Activated gamma-delta T cell treated with anti-CD3 and anti-CD28 coated beads, Interleukin-2, amount 50 U/mL, for 16 hours (primary cell): Measurements from ENCODE around the gene RNF207.

ENCODE experiments used
- DNase-seq: peaks from one replicate; pipeline ENCODE4 v3.0.0-alpha.2; 2020; ENCODE audit warnings: low read depth

The RNF207 gene

DNA sequence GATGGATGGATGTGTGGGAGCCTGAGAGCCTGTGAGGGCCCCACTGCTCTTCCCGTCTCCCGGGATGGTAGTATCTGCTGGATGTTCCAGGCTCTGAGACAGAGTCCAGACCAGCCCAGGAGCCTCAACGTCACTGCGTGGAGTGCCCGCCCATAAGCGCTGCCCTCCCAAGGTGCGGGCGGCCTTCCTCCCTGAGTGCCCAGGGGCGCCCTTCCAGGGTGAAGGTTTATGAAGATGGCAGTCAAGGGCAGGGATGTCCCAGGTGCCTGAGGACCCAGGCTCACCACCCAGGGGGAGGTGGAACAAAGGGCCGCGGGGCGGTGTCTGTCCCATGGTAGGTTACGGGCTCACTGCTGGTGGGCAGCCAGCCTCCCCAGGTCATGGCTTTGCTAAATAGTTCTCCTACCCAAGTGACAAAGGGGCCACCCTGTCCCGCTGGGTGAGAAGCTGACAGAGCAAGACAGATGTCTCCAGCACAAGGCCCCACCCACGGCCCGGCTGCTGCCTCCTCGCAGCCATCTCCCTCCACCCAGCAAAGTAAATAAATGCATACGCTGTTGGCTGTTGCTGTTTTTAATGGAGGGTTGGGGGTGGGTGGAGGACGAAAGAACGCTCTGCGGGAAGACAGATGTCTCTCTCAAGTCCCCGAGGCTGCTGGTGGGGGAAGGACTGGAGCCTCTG lies 63.9 kb downstream of the RNF207 start:
- DNase-seq = no peak

DNA sequence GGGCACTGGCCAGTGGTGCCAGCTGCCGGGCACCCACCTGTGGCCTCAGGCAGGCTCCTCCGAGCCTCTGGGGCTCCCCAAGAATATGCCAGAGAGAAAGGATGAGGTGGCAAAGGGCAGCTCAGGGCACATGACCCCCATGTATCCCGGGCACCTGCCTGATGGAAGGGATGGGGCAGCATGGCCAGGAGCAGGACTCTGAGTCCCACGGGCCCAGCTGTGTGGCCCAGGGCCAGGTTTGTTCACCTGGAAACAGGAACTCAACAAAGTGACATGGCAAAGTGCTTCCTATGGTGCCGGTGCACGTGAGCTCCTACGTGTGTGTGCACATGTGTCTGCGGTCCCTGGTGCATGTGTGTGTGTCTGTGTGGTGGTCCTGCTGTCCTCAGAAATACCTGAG lies 64.5 kb downstream of the RNF207 start:
- DNase-seq = no peak
